SK-N-SH (cell line): ENCODE data around the gene CLRN3.

Experiments
- CHD2 ChIP-seq: fragments of 150-350 bp; IDR thresholded peaks from 2 replicates; pipeline ENCODE4 v1.6.1; 2018; ENCODE audit warnings: low read length; ENCODE audit not compliant: partially characterized antibody
- CTCF ChIP-seq: fragments of 200-600 bp; sonication (generic); IDR thresholded peaks from 2 replicates; pipeline ENCODE4 v1.6.1; 2017; ENCODE audit warnings: antibody characterized with exemption, mild to moderate bottlenecking, moderate library complexity
- EP300 ChIP-seq, 2 experiments: IDR thresholded peaks; 2 replicates each; pipeline versions ENCODE4 v1.4.0 to v1.6.1; 2012; ENCODE audit warnings: borderline replicate concordance in 1 of 2, low read depth in 1 of 2, low read length in 1 of 2
- FOXM1 ChIP-seq: IDR thresholded peaks from 2 replicates; pipeline ENCODE4 v1.4.0; 2012; ENCODE audit warnings: low read depth, mild to moderate bottlenecking
- GATA2 ChIP-seq: sonication (generic); formaldehyde crosslinking; IDR thresholded peaks from 2 replicates; pipeline ENCODE4 v1.5.0; 2020; ENCODE audit warnings: mild to moderate bottlenecking, missing genetic modification reagents
- JUND ChIP-seq: IDR thresholded peaks from 2 replicates; pipeline ENCODE4 v1.4.0; 2012
- TAF1 ChIP-seq: IDR thresholded peaks from 2 replicates; pipeline ENCODE4 v1.6.1; 2012; ENCODE audit warnings: low read depth, mild to moderate bottlenecking, low read length, moderate library complexity, borderline replicate concordance

- no peak for TF ChIP-seq CTCF
- TF ChIP-seq EP300 (IDR thresholded peaks at IDR 0.05; ENCODE audit: borderline replicate concordance in 1 of 2, low read depth in 1 of 2, low read length in 1 of 2): no peak
- no peak for TF ChIP-seq CHD2
- TF ChIP-seq JUND: no peak
- TF ChIP-seq GATA2 (CRISPR knock-in tag): no peak
- TF ChIP-seq TAF1: no peak
- no peak for TF ChIP-seq FOXM1
These were observed 11.5 kb downstream of the CLRN3 start for GRCh38 chr10:127881262-127881661.
